Body of pancreas (tissue), 4 donors: ENCODE results near the gene EVA1A.

ENCODE experiments used
- POLR2A ChIP-seq, 3 donors: fragments of 450-650 bp; IDR thresholded peaks; one replicate each; pipeline ENCODE4 v1.6.1; 2016; ENCODE audit warnings: antibody characterized with exemption in 3 of 3, mild to moderate bottlenecking in 2 of 3
- TF ChIP-seq, protein P1 (sequence below), 7 experiments: fragments of 450-650 bp in 4 of 7; fragments of 200-600 bp in 3 of 7; sonication (generic) in 3 of 7; IDR thresholded peaks; one replicate each; pipeline ENCODE4 v1.5.1; 2016 to 2019; ENCODE audit warnings: antibody characterized with exemption in 7 of 7

DNA sequence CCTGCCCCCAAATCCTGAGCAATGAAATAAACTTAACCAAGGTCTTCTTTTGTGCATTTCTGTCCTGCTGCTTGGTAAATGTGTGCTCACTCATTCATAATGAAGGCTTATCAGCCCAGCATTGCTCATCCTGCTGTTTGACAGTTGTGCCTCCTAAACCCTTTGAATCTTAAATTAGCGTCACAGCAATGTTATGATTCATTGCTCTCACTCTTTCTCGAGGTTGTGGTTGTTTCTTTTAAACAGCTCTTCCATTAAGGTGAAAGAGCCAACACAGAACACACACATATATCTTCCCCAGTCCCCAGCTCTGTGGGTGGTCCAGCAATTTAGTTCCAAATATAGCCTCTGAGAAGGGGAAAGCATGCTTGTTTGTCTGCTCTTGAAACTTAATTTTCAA, 84.0 kb downstream of the EVA1A start:
- TF ChIP-seq, protein P1, sequence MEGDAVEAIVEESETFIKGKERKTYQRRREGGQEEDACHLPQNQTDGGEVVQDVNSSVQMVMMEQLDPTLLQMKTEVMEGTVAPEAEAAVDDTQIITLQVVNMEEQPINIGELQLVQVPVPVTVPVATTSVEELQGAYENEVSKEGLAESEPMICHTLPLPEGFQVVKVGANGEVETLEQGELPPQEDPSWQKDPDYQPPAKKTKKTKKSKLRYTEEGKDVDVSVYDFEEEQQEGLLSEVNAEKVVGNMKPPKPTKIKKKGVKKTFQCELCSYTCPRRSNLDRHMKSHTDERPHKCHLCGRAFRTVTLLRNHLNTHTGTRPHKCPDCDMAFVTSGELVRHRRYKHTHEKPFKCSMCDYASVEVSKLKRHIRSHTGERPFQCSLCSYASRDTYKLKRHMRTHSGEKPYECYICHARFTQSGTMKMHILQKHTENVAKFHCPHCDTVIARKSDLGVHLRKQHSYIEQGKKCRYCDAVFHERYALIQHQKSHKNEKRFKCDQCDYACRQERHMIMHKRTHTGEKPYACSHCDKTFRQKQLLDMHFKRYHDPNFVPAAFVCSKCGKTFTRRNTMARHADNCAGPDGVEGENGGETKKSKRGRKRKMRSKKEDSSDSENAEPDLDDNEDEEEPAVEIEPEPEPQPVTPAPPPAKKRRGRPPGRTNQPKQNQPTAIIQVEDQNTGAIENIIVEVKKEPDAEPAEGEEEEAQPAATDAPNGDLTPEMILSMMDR (IDR thresholded peaks at IDR 0.05): no peak
- no peak for TF ChIP-seq POLR2A (IDR thresholded peaks at IDR 0.05)
